Activated CD8-positive, alpha-beta memory T cell treated with anti-CD3 and anti-CD28 coated beads, Interleukin-2, amount 10 ng/mL, durations not matched to agents 7 days and 5 days (primary cell): ENCODE measurements around the gene EXOC4. TPM values are rescaled to one million over a fixed set of nuclear protein-coding genes. Genes with fewer than 3 reads are reported as not detected.
A peak's percentile ranks its signal among the peaks of the same experiment; 100 is the strongest.
"Not testable (repeated sequence)": the region's sequence is repeated elsewhere in the genome, so short reads cannot be mapped to it uniquely, and the experiment has no call there.

Source experiments
- ATAC-seq: fragments of 150-1000 bp; cut with Tn5 transposase; one replicate; pipeline ENCODE4 v1.10.0; 2021; ENCODE audit warnings: moderate library complexity
- CTCF ChIA-PET: fragments of 350-600 bp; sonication (Branson Sonifier 250); formaldehyde crosslinking; loops from one replicate; lab custom pipeline; 2021; ENCODE audit warnings: antibody characterized with exemption; lab: Charles Lee
- DNase-seq: peaks from one replicate; pipeline ENCODE4 v3.0.0-alpha.2; 2020
- H3K27ac Mint-ChIP-seq: one replicate; pipeline ENCODE4 v1.8.0; 2021; ENCODE audit warnings: mild to moderate bottlenecking, mixed read lengths
- H3K27me3 Mint-ChIP-seq: one replicate; pipeline ENCODE4 v1.8.0; 2021; ENCODE audit warnings: mixed read lengths
- H3K36me3 Mint-ChIP-seq: one replicate; pipeline ENCODE4 v1.8.0; 2021; ENCODE audit warnings: mild to moderate bottlenecking, mixed read lengths
- H3K4me1 Mint-ChIP-seq: one replicate; pipeline ENCODE4 v1.8.0; 2021; ENCODE audit warnings: mixed read lengths
- H3K4me3 Mint-ChIP-seq: one replicate; pipeline ENCODE4 v1.8.0; 2021; ENCODE audit warnings: mild to moderate bottlenecking, moderate library complexity, mixed read lengths
- H3K9me3 Mint-ChIP-seq: one replicate; pipeline ENCODE4 v1.8.0; 2022; ENCODE audit warnings: low read depth, mixed read lengths
- total RNA-seq, 2 experiments: library from RNA; stranded (reverse); gene quantifications; one replicate each; pipeline ENCODE4 v1.2.3, GENCODE V29; 2021

Gene EXOC4
- total RNA-seq, result 10 to 100 TPM; 68.6 to 88.3 TPM

GRCh38 chr7:133252858-133253518, at the start of gene EXOC4:
Gene EXOC4 (plus strand): TSS chr7:133253078.
- no peaks in the 10 kb centered on the region for H3K9me3 Mint-ChIP-seq
- CTCF ChIA-PET, result interaction anchor here (1.3 to 1.8 kb wide), 2 partner anchors 24 to 673 kb away, joined by 3 to 4 read pairs; no protein-coding TSS in a partner anchor
- peak within 1 kb of the TSS; percentile 88 for H3K27ac Mint-ChIP-seq
- no peaks in the 10 kb centered on the region for H3K27me3 Mint-ChIP-seq
- H3K4me1 Mint-ChIP-seq, result peaks cover 27% of the 10 kb centered on the region
- H3K4me3 Mint-ChIP-seq, result peak within 1 kb of the TSS; percentile 90
- peak; percentile 96 for DNase-seq
- peak; percentile 100 for ATAC-seq
- H3K36me3 Mint-ChIP-seq, result peaks cover 17% of the 10 kb centered on the region

GRCh38 chr7:133203490-133203889, 49.4 kb upstream of the EXOC4 start:
- Mint-ChIP-seq H3K27ac (no peak overlapping the region), H3K4me1 (no peaks in the 10 kb centered on the region), H3K9me3 (no peaks in the 10 kb centered on the region), H3K27me3 (peaks cover 8% of the 10 kb centered on the region), H3K36me3 (no peaks in the 10 kb centered on the region), H3K4me3 (no peak overlapping the region)
- DNase-seq (no peak), ATAC-seq (no peak)
- CTCF ChIA-PET, result no interaction called here

- ATAC-seq (no peak), DNase-seq (no peak)
- CTCF ChIA-PET, result no interaction called here
- H3K27me3 Mint-ChIP-seq, result peaks cover 35% of the 10 kb centered on the region
- no peaks in the 10 kb centered on the region for H3K4me1 Mint-ChIP-seq
- H3K9me3 Mint-ChIP-seq, result no peaks in the 10 kb centered on the region
- no peak overlapping the region for H3K27ac Mint-ChIP-seq
- no peak overlapping the region for H3K4me3 Mint-ChIP-seq
- H3K36me3 Mint-ChIP-seq, result no peaks in the 10 kb centered on the region
These were observed 45.2 kb upstream of the EXOC4 start for GRCh38 chr7:133207687-133208086.

- peaks cover 45% of the 10 kb centered on the region for H3K27me3 Mint-ChIP-seq
- H3K36me3 Mint-ChIP-seq, H3K27ac Mint-ChIP-seq, H3K4me1 Mint-ChIP-seq, H3K4me3 Mint-ChIP-seq, CTCF ChIA-PET, ATAC-seq, DNase-seq, H3K9me3 Mint-ChIP-seq: not testable (repeated sequence)
These were observed 42.1 kb upstream of the EXOC4 start for GRCh38 chr7:133210817-133211216.

- H3K27me3 Mint-ChIP-seq, result peaks cover 37% of the 10 kb centered on the region
- CTCF ChIA-PET, H3K27ac Mint-ChIP-seq, H3K4me1 Mint-ChIP-seq, DNase-seq, H3K36me3 Mint-ChIP-seq, ATAC-seq, H3K9me3 Mint-ChIP-seq, H3K4me3 Mint-ChIP-seq: not testable (repeated sequence)
These were observed 39.1 kb upstream of the EXOC4 start for GRCh38 chr7:133213772-133214171.

GRCh38 chr7:133217773-133218172, 35.1 kb upstream of the EXOC4 start:
- Mint-ChIP-seq H3K36me3 (no peaks in the 10 kb centered on the region), H3K27ac (no peak overlapping the region), H3K9me3 (peaks cover 3% of the 10 kb centered on the region), H3K27me3 (peaks cover 15% of the 10 kb centered on the region), H3K4me3 (no peak overlapping the region), H3K4me1 (no peaks in the 10 kb centered on the region)
- DNase-seq (no peak), ATAC-seq (no peak)
- CTCF ChIA-PET, result interaction anchor here (1.0 kb wide), 1 partner anchor 14 kb away, joined by 3 read pairs; no protein-coding TSS in a partner anchor

- DNase-seq, result peak; percentile 57
- no peaks in the 10 kb centered on the region for H3K9me3 Mint-ChIP-seq
- CTCF ChIA-PET, result no interaction called here
These were observed 22.2 kb upstream of the EXOC4 start for GRCh38 chr7:133230591-133231194.

GRCh38 chr7:133233142-133233541, 19.7 kb upstream of the EXOC4 start:
- DNase-seq, result no peak
- Mint-ChIP-seq H3K4me3 (no peak overlapping the region), H3K27ac (no peak overlapping the region), H3K9me3 (no peaks in the 10 kb centered on the region), H3K27me3 (peaks cover 28% of the 10 kb centered on the region), H3K4me1 (no peaks in the 10 kb centered on the region), H3K36me3 (no peaks in the 10 kb centered on the region)
- CTCF ChIA-PET, result interaction anchor here (0.7 to 1.3 kb wide), 3 partner anchors 17 to 839 kb away, joined by 3 to 4 read pairs (median 3); no protein-coding TSS in a partner anchor
- ATAC-seq, result no peak

More at GRCh38 chr7:133230591-133231194, 22.2 kb upstream of the EXOC4 start:
- Mint-ChIP-seq H3K4me1 (no peaks in the 10 kb centered on the region), H3K27ac (no peak overlapping the region), H3K4me3 (no peak overlapping the region), H3K27me3 (peaks cover 26% of the 10 kb centered on the region), H3K36me3 (no peaks in the 10 kb centered on the region)
- peak; percentile 47 for ATAC-seq

- no peaks in the 10 kb centered on the region for H3K9me3 Mint-ChIP-seq
- H3K27me3 Mint-ChIP-seq, result peaks cover 24% of the 10 kb centered on the region
- H3K4me3 Mint-ChIP-seq, result no peak overlapping the region
- no peak overlapping the region for H3K27ac Mint-ChIP-seq
- ATAC-seq, result no peak
- no peaks in the 10 kb centered on the region for H3K36me3 Mint-ChIP-seq
- CTCF ChIA-PET, result no interaction called here
- no peak for DNase-seq
- no peaks in the 10 kb centered on the region for H3K4me1 Mint-ChIP-seq
These were observed 17.7 kb upstream of the EXOC4 start for GRCh38 chr7:133234961-133235875.

GRCh38 chr7:133237545-133237944, 15.3 kb upstream of the EXOC4 start:
- Mint-ChIP-seq H3K27me3 (peaks cover 23% of the 10 kb centered on the region), H3K4me3 (no peak overlapping the region), H3K9me3 (no peaks in the 10 kb centered on the region), H3K27ac (no peak overlapping the region), H3K36me3 (no peaks in the 10 kb centered on the region), H3K4me1 (no peaks in the 10 kb centered on the region)
- DNase-seq, result no peak
- ATAC-seq, result no peak
- CTCF ChIA-PET, result no interaction called here

GRCh38 chr7:133240302-133240701, 12.6 kb upstream of the EXOC4 start:
- H3K4me3 Mint-ChIP-seq, result no peak overlapping the region
- no peaks in the 10 kb centered on the region for H3K9me3 Mint-ChIP-seq

GRCh38 chr7:133246558-133246957, 6.3 kb upstream of the EXOC4 start:
- DNase-seq, result no peak
- Mint-ChIP-seq H3K4me1 (no peaks in the 10 kb centered on the region), H3K27me3 (peaks cover 12% of the 10 kb centered on the region), H3K36me3 (no peaks in the 10 kb centered on the region), H3K27ac (no peak overlapping the region), H3K4me3 (no peak overlapping the region), H3K9me3 (no peaks in the 10 kb centered on the region)
- CTCF ChIA-PET, result no interaction called here
- ATAC-seq, result no peak

More at GRCh38 chr7:133240302-133240701, 12.6 kb upstream of the EXOC4 start:
- Mint-ChIP-seq H3K27me3 (peaks cover 23% of the 10 kb centered on the region), H3K36me3 (no peaks in the 10 kb centered on the region), H3K4me1 (no peaks in the 10 kb centered on the region), H3K27ac (no peak overlapping the region)
- DNase-seq, result no peak
- ATAC-seq, result no peak
- CTCF ChIA-PET, result no interaction called here

GRCh38 chr7:133248901-133249300, 4.0 kb upstream of the EXOC4 start:
- DNase-seq, result no peak
- Mint-ChIP-seq H3K9me3 (no peaks in the 10 kb centered on the region), H3K36me3 (peaks cover 2% of the 10 kb centered on the region), H3K4me3 (no peak overlapping the region), H3K27ac (no peak overlapping the region), H3K27me3 (peaks cover 3% of the 10 kb centered on the region), H3K4me1 (peaks cover 4% of the 10 kb centered on the region)
- ATAC-seq, result no peak
- CTCF ChIA-PET, result no interaction called here
